ENCODE results near the gene COL8A1.

DNA sequence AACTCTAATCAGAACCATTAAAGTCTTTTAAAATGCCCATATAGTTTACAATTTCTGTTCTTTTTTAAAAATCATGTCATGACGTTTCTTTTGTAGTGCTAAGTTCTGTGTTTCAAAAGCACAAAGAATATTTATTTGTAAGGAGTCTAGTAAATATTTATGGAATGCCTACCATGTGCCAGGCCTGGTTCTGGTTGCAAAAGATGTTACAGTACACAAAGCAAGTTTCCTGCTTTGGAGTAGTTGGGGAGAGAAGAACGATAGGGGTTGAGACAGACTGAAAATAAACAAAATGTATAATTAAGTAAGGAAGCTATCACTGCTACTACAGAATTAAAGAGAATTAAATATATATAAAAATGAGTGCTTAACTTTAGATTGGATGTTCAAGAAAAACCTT, 92.5 kb downstream of the COL8A1 start:
- TF ChIP-seq, protein P1, sequence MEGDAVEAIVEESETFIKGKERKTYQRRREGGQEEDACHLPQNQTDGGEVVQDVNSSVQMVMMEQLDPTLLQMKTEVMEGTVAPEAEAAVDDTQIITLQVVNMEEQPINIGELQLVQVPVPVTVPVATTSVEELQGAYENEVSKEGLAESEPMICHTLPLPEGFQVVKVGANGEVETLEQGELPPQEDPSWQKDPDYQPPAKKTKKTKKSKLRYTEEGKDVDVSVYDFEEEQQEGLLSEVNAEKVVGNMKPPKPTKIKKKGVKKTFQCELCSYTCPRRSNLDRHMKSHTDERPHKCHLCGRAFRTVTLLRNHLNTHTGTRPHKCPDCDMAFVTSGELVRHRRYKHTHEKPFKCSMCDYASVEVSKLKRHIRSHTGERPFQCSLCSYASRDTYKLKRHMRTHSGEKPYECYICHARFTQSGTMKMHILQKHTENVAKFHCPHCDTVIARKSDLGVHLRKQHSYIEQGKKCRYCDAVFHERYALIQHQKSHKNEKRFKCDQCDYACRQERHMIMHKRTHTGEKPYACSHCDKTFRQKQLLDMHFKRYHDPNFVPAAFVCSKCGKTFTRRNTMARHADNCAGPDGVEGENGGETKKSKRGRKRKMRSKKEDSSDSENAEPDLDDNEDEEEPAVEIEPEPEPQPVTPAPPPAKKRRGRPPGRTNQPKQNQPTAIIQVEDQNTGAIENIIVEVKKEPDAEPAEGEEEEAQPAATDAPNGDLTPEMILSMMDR (IDR thresholded peaks at IDR 0.05; ENCODE audit: low read depth, low read length) = no peak
- no peak for TF ChIP-seq EZH2phosphoT487 (IDR thresholded peaks at IDR 0.05; ENCODE audit: low read depth)
